Kidney epithelial cell (primary cell): ENCODE data around the gene ATP5F1C. TPM values are rescaled to one million over a fixed set of nuclear protein-coding genes. Genes with fewer than 3 reads are reported as not detected.

Experiments used
- DNase-seq: peaks from one replicate; pipeline ENCODE4 v3.0.0-alpha.2; 2010; ENCODE audit warnings: low read depth
- H3K27me3 ChIP-seq: 2 replicates; pipeline ENCODE4 v1.6.0; 2011; ENCODE audit warnings: low read length; ENCODE audit not compliant: control insufficient read depth, insufficient read depth
- H3K36me3 ChIP-seq: 2 replicates; pipeline ENCODE4 v1.5.1; 2011; ENCODE audit warnings: low read length; ENCODE audit not compliant: control insufficient read depth, insufficient read depth
- H3K4me3 ChIP-seq: 2 replicates; pipeline ENCODE4 v1.5.1; 2011; ENCODE audit warnings: low read depth, mild to moderate bottlenecking, control low read depth, low read length
- CTCF ChIP-seq: IDR thresholded peaks from 2 replicates; pipeline ENCODE4 v1.5.1; 2011; ENCODE audit warnings: mild to moderate bottlenecking, moderate library complexity, low read length, control low read depth, inconsistent platforms; ENCODE audit not compliant: insufficient read depth, poor library complexity, severe bottlenecking
- total RNA-seq: library from RNA; depleted of rRNA; stranded (reverse); fragments of >200 nt; gene quantifications from 2 replicates; pipeline ENCODE4 v1.2.3, GENCODE V29; 2015

The ATP5F1C gene
- total RNA-seq, 1 donor from 2014 or later, result 291 TPM

- H3K4me3 ChIP-seq, result no peak overlapping the region
- DNase-seq, result no peak
- no peaks in the 10 kb centered on the region for H3K27me3 ChIP-seq
- H3K36me3 ChIP-seq, result no peaks in the 10 kb centered on the region
- no peak for TF ChIP-seq CTCF
Observed at GRCh38 chr10:7853226-7853842, 65.4 kb downstream of the ATP5F1C start.

- H3K4me3 ChIP-seq, result no peak overlapping the region
- no peaks in the 10 kb centered on the region for H3K27me3 ChIP-seq
- H3K36me3 ChIP-seq, result no peaks in the 10 kb centered on the region
- TF ChIP-seq CTCF, result no peak
- DNase-seq, result no peak
Observed at GRCh38 chr10:7853890-7854289, 65.9 kb downstream of the ATP5F1C start.

- Histone ChIP-seq H3K36me3 (no peaks in the 10 kb centered on the region), H3K27me3 (no peaks in the 10 kb centered on the region), H3K4me3 (no peak overlapping the region)
- no peak for TF ChIP-seq CTCF
- no peak for DNase-seq
Observed at GRCh38 chr10:7855205-7855604, 67.2 kb downstream of the ATP5F1C start.

GRCh38 chr10:7856678-7857077 lies 68.7 kb downstream of the ATP5F1C start:
- TF ChIP-seq CTCF, result no peak
- Histone ChIP-seq H3K36me3 (no peaks in the 10 kb centered on the region), H3K27me3 (no peaks in the 10 kb centered on the region), H3K4me3 (no peak overlapping the region)
- no peak for DNase-seq

- Histone ChIP-seq H3K27me3 (no peaks in the 10 kb centered on the region), H3K36me3 (no peaks in the 10 kb centered on the region), H3K4me3 (no peak overlapping the region)
- TF ChIP-seq CTCF, result no peak
- no peak for DNase-seq
Observed at GRCh38 chr10:7857262-7857661, 69.3 kb downstream of the ATP5F1C start.

Other genes with a start within 250 kb of the ATP5F1C start
- gene ITIH5, start 121.2 kb upstream of the ATP5F1C start, total RNA-seq, result 0.82 and 1.5 TPM in 2 replicates
- gene ITIH2, start 84.9 kb upstream of the ATP5F1C start, total RNA-seq, result not detected in 2 replicates
- 15.3 and 16.9 TPM in 2 replicates for gene KIN, start 184 bp upstream of the ATP5F1C start, total RNA-seq
- 4.8 and 5.1 TPM in 2 replicates for gene TAF3, start 30.3 kb downstream of the ATP5F1C start, total RNA-seq